A549 (cell line): Measurements from ENCODE around the gene JAKMIP2. TPM values are rescaled to one million over a fixed set of nuclear protein-coding genes. Genes with fewer than 3 reads are reported as not detected.

Experiments used
- ATAC-seq, 2 experiments: fragments of 200-7000 bp in 1 of 2; fragments of >200 bp in 1 of 2; cut with Nextera tagmentation in 1 of 2; cut with Tn5 transposase in 1 of 2; 3 replicates each; pipeline versions ENCODE4 v1.8.0 to v1.9.1; 2018 to 2020; ENCODE audit warnings: mild to moderate bottlenecking in 1 of 2, moderate library complexity in 1 of 2
- CTCF ChIA-PET: fragments of 300-600 bp; sonication (Branson Sonifier 250); formaldehyde crosslinking; extraction: SDS; loops from one replicate; lab custom pipeline; 2021; ENCODE audit warnings: antibody characterized with exemption, inconsistent platforms; lab: Yijun Ruan, JAX
- POLR2A ChIA-PET: fragments of 350-600 bp; formaldehyde crosslinking; extraction: SDS; loops from one replicate; lab custom pipeline; 2021; ENCODE audit warnings: antibody characterized with exemption, inconsistent platforms; lab: Yijun Ruan, JAX
- DNase-seq, 2 experiments: peaks; one replicate each; pipeline versions ENCODE4 v3.0.0 to v3.0.0-alpha.2; 2011 to 2016; ENCODE audit warnings: low read depth in 1 of 2, low spot score in 1 of 2
- FAIRE-seq: peaks from 2 replicates; lab custom pipeline; 2011; peaks lifted over from hg19 to GRCh38; lab: Jason Lieb, UNC
- H3K27ac ChIP-seq, 2 experiments: fragments of >200 bp; sonication (Bioruptor Twin); formaldehyde crosslinking; 3 replicates each; pipeline ENCODE4 v1.5.1; 2016 to 2017
- H3K4me1 ChIP-seq: fragments of >200 bp; sonication (Bioruptor Twin); formaldehyde crosslinking; 3 replicates; pipeline ENCODE4 v1.6.1; 2016
- H3K4me2 ChIP-seq: fragments of >200 bp; sonication (Bioruptor Twin); formaldehyde crosslinking; 3 replicates; pipeline ENCODE4 v1.6.1; 2016
- H3K4me3 ChIP-seq: fragments of >200 bp; sonication (Bioruptor Twin); formaldehyde crosslinking; 3 replicates; pipeline ENCODE4 v1.5.1; 2016
- H3K9me3 ChIP-seq: fragments of >200 bp; sonication (Bioruptor Twin); formaldehyde crosslinking; 3 replicates; pipeline ENCODE4 v1.6.1; 2016
- ATOH8 ChIP-seq: fragments of 250-450 bp; sonication (Bioruptor Pico); IDR thresholded peaks from 2 replicates; pipeline ENCODE4 v1.5.0; 2020; ENCODE audit warnings: low read depth, mild to moderate bottlenecking, moderate library complexity
- BHLHE40 ChIP-seq: IDR thresholded peaks from 2 replicates; pipeline ENCODE4 v1.6.1; 2012; ENCODE audit warnings: low read depth, low read length, inconsistent platforms
- CBX2 ChIP-seq: fragments of 200-600 bp; sonication (generic); IDR thresholded peaks from 2 replicates; pipeline ENCODE4 v1.6.1; 2016; ENCODE audit warnings: low read depth, mild to moderate bottlenecking, borderline replicate concordance
- EHMT2 ChIP-seq: fragments of 200-600 bp; sonication (generic); IDR thresholded peaks from 2 replicates; pipeline ENCODE4 v1.6.1; 2016; ENCODE audit warnings: antibody characterized with exemption, low read depth, mild to moderate bottlenecking, moderate library complexity
- EP300 ChIP-seq, 2 experiments: fragments of >200 bp; sonication (Bioruptor Twin); formaldehyde crosslinking; IDR thresholded peaks; 2 replicates in 1 of 2; 3 replicates in 1 of 2; pipeline ENCODE4 v1.6.1; 2016 to 2017
- FOSB ChIP-seq: fragments of 250-450 bp; sonication (Bioruptor Pico); IDR thresholded peaks from 2 replicates; pipeline ENCODE4 v1.5.0; 2020; ENCODE audit warnings: mild to moderate bottlenecking, moderate library complexity
- HEYL ChIP-seq: fragments of 250-450 bp; sonication (Bioruptor Pico); IDR thresholded peaks from 2 replicates; pipeline ENCODE4 v1.8.0; 2021; ENCODE audit warnings: mild to moderate bottlenecking, moderate library complexity
- JUNB ChIP-seq: fragments of >200 bp; sonication (Bioruptor Twin); formaldehyde crosslinking; IDR thresholded peaks from 2 replicates; pipeline ENCODE4 v1.6.1; 2016
- KDM5A ChIP-seq: fragments of 200-600 bp; sonication (generic); IDR thresholded peaks from 2 replicates; pipeline ENCODE4 v1.6.1; 2016; ENCODE audit warnings: antibody characterized with exemption, mild to moderate bottlenecking
- MYC ChIP-seq: IDR thresholded peaks from 2 replicates; pipeline ENCODE4 v1.6.1; 2012; ENCODE audit warnings: mild to moderate bottlenecking, inconsistent platforms, low read length, improper control_type of control experiment, borderline replicate concordance
- PBX3 ChIP-seq: IDR thresholded peaks from 2 replicates; pipeline ENCODE4 v1.6.1; 2012
- POLR2AphosphoS2 ChIP-seq: conservative IDR thresholded peaks from 2 replicates; pipeline ENCODE4 v1.6.1; 2012; ENCODE audit warnings: low read length, improper control_type of control experiment, inconsistent platforms
- RNF2 ChIP-seq: fragments of 200-600 bp; sonication (generic); IDR thresholded peaks from 2 replicates; pipeline ENCODE4 v1.6.1; 2016; ENCODE audit warnings: low read depth, mild to moderate bottlenecking, antibody characterized with exemption, moderate library complexity, borderline replicate concordance
- SMC3 ChIP-seq: fragments of >200 bp; sonication (Bioruptor Twin); formaldehyde crosslinking; IDR thresholded peaks from 3 replicates; pipeline ENCODE4 v1.6.1; 2018; ENCODE audit warnings: inconsistent platforms
- ZSCAN20 ChIP-seq: fragments of 250-450 bp; sonication (Bioruptor Pico); IDR thresholded peaks from 2 replicates; pipeline ENCODE4 v1.8.0; 2022; ENCODE audit warnings: mild to moderate bottlenecking, moderate library complexity
- WGBS: methylation state at CpG from one replicate; pipeline ENCODE4 v1.1.6; 2017; ENCODE audit errors: missing lambda C conversion rate; 5-methylcytosine and 5-hydroxymethylcytosine counted together
- polyA plus RNA-seq, 4 experiments: library from polyadenylated mRNA; depleted of rRNA in 3 of 4; stranded (reverse); fragments of >200 nt; fragmentation: RNase III in 1 of 4; extraction: RNeasy Plus Mini Kit Qiagen cat#74134 plus additional on column Dnase treatment in 1 of 4; gene quantifications; 2 replicates in 3 of 4; 3 replicates in 1 of 4; pipeline ENCODE4 v1.2.3, GENCODE V29; 2011 to 2017
- TF ChIP-seq, protein P1 (sequence below): fragments of 150-350 bp; IDR thresholded peaks from 2 replicates; pipeline ENCODE4 v1.6.1; 2014; ENCODE audit warnings: low read depth, mild to moderate bottlenecking, low read length
- TF ChIP-seq, protein P2 (sequence below): fragments of 200-600 bp; sonication (generic); IDR thresholded peaks from 2 replicates; pipeline ENCODE4 v1.6.1; 2016; ENCODE audit warnings: antibody characterized with exemption, mild to moderate bottlenecking, moderate library complexity
- TF ChIP-seq, protein P3 (sequence below): fragments of >200 bp; sonication (Bioruptor Twin); formaldehyde crosslinking; IDR thresholded peaks from 3 replicates; pipeline ENCODE4 v1.6.1; 2016

Gene JAKMIP2
- polyA plus RNA-seq, 2 of the 4 experiments (the other 2 are of a cell fraction): 0.01 TPM; not detected in 1

GRCh38 chr5:147568710-147569406 lies 213.7 kb downstream of the JAKMIP2 start (continued):
- TF ChIP-seq ATOH8 (CRISPR knock-in tag) (no peak), POLR2AphosphoS2 (no peak), EP300 (IDR thresholded peaks at IDR 0.05) (no peak)
- TF ChIP-seq, protein P1, sequence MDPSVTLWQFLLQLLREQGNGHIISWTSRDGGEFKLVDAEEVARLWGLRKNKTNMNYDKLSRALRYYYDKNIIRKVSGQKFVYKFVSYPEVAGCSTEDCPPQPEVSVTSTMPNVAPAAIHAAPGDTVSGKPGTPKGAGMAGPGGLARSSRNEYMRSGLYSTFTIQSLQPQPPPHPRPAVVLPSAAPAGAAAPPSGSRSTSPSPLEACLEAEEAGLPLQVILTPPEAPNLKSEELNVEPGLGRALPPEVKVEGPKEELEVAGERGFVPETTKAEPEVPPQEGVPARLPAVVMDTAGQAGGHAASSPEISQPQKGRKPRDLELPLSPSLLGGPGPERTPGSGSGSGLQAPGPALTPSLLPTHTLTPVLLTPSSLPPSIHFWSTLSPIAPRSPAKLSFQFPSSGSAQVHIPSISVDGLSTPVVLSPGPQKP: no peak

DNA sequence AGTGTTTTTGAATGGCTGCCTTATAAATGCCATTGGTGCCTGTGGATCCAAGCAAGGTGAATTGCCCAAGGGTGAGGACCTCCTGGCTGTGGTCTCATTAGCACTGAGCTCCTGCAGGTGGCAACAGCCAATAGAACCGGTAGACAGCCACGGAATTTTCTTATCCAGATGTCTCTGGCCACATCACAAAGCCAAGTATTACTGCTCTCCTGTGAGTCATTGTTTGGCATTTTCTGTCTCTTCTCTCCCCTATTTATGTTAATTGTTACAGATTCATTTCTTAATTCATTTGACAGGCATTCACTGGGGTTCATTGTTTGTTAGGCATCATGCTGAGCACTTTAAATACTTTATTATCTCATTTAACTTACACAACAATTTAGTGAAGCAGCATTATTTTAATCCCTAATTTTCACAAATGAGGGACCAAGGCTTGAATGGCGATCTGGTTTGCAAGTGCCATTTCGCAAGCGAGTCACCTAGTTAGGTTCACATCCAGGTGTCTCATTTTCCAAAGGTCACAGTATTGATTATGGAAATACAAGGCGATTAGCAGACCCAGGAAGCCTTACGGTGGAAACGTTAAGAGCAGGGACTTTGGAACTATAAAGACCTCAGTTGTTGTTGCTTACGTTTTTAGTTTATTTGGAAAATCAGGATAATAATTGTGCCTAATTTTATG lies 214.5 kb downstream of the JAKMIP2 start:
- Histone ChIP-seq H3K4me3 (no peak overlapping the region), H3K9me3 (no peaks in the 10 kb centered on the region), H3K4me2 (no peak overlapping the region), H3K27ac (no peak overlapping the region), H3K4me1 (peaks cover 3% of the 10 kb centered on the region; the same call in 1 of the 3 replicates)
- 50% methylated on average over 9 of the region's 9 CpGs for WGBS
- no peak for FAIRE-seq
- ChIA-PET CTCF (interaction anchor here (1.3 kb wide), 1 partner anchor 8 kb away, joined by 3 read pairs; no protein-coding TSS in a partner anchor), POLR2A (no interaction called here)
- ATAC-seq: no peak
- peak in 1 of 2 experiments; percentile 11 for DNase-seq
- TF ChIP-seq SMC3 (no peak), HEYL (CRISPR knock-in tag) (no peak), BHLHE40 (no peak), MYC (no peak), JUNB (no peak), KDM5A (no peak), FOSB (no peak), RNF2 (no peak), CBX2 (no peak), EHMT2 (no peak), POLR2AphosphoS2 (no peak), ZSCAN20 (CRISPR knock-in tag) (no peak), PBX3 (no peak)
- TF ChIP-seq, protein P2, sequence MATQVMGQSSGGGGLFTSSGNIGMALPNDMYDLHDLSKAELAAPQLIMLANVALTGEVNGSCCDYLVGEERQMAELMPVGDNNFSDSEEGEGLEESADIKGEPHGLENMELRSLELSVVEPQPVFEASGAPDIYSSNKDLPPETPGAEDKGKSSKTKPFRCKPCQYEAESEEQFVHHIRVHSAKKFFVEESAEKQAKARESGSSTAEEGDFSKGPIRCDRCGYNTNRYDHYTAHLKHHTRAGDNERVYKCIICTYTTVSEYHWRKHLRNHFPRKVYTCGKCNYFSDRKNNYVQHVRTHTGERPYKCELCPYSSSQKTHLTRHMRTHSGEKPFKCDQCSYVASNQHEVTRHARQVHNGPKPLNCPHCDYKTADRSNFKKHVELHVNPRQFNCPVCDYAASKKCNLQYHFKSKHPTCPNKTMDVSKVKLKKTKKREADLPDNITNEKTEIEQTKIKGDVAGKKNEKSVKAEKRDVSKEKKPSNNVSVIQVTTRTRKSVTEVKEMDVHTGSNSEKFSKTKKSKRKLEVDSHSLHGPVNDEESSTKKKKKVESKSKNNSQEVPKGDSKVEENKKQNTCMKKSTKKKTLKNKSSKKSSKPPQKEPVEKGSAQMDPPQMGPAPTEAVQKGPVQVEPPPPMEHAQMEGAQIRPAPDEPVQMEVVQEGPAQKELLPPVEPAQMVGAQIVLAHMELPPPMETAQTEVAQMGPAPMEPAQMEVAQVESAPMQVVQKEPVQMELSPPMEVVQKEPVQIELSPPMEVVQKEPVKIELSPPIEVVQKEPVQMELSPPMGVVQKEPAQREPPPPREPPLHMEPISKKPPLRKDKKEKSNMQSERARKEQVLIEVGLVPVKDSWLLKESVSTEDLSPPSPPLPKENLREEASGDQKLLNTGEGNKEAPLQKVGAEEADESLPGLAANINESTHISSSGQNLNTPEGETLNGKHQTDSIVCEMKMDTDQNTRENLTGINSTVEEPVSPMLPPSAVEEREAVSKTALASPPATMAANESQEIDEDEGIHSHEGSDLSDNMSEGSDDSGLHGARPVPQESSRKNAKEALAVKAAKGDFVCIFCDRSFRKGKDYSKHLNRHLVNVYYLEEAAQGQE: no peak
- TF ChIP-seq, protein P3, sequence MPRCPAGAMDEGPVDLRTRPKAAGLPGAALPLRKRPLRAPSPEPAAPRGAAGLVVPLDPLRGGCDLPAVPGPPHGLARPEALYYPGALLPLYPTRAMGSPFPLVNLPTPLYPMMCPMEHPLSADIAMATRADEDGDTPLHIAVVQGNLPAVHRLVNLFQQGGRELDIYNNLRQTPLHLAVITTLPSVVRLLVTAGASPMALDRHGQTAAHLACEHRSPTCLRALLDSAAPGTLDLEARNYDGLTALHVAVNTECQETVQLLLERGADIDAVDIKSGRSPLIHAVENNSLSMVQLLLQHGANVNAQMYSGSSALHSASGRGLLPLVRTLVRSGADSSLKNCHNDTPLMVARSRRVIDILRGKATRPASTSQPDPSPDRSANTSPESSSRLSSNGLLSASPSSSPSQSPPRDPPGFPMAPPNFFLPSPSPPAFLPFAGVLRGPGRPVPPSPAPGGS: no peak
